Stimulated activated CD8-positive, alpha-beta memory T cell treated with anti-CD3 and anti-CD28 coated beads, Interleukin-12 subunit alpha, Interleukin-12 subunit beta, amount 100 ng/mL, for 24 hours (primary cell): ENCODE measurements around the gene KLHDC10.
"Not testable (repeated sequence)": the region's sequence is repeated elsewhere in the genome, so short reads cannot be mapped to it uniquely, and the experiment has no call there.

Experiments used
- DNase-seq: peaks from one replicate; pipeline ENCODE4 v3.0.0-alpha.2; 2020; ENCODE audit errors: extremely low read depth

Gene KLHDC10

GRCh38 chr7:130154501-130155317, 84.4 kb downstream of the KLHDC10 start:
- no peak for DNase-seq

GRCh38 chr7:130156140-130156539, 85.8 kb downstream of the KLHDC10 start:
- no peak for DNase-seq

DNA sequence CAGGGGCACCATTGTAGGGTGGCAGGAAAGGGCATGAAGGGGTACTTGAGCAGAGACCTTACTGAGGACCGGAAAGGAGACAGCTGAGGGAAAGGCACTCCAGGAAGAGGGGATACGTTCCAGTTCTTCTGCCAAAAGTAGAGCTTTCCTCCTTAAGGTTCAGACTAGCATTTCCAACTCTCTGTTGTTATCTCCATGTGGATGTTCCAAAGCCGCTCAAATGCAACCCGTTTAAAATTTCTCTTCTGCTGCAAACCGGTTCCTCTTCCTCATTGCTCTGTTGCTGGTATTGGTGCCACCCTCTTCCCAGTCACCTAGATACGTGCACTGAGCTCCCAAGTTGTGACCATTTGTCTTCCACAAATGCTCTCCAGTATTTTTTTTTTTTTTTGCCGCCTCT, 87.4 kb downstream of the KLHDC10 start:
- no peak for DNase-seq

DNA sequence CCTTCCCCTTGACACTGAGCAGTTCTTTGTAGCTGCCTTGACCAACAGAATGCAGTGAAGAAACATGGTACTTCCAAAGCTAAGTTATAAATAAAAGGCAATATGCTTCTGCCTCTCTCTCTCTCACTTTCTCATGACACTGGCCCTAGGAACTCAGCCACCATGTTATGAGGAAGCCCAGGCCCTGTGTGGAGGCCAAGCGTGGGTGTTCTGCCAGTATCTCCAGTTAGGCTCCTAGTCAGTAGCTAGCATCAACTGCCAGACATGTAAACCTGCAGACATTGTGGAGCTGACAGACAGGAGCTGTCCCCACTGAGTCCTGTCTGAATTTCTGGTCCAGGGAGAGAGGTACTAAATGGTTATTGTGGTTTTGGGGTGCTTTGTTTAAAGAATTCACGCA, 89.7 kb downstream of the KLHDC10 start:
- no peak for DNase-seq

GRCh38 chr7:130160455-130160854, 90.1 kb downstream of the KLHDC10 start:
- no peak for DNase-seq

DNA sequence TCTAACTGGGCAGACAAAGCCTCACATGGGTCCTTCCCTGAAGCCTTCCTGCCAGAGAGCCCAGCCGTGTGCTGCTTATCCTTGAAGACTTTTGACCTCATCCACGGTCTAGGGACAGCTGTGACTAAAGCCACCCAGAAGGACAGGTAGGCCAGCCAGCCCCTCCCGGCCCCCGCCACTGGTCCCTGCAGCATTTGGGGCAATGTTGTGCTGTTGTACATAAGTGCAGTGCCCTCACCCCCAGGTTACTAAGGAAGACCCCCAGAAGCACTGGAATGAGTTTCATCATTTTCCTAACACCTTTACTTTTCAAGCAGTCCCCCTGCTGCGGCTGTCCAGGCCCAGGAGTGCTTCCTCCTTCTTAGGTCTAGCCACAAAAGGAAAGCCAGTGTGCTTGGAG, 91.9 kb downstream of the KLHDC10 start:
- DNase-seq: no peak

DNA sequence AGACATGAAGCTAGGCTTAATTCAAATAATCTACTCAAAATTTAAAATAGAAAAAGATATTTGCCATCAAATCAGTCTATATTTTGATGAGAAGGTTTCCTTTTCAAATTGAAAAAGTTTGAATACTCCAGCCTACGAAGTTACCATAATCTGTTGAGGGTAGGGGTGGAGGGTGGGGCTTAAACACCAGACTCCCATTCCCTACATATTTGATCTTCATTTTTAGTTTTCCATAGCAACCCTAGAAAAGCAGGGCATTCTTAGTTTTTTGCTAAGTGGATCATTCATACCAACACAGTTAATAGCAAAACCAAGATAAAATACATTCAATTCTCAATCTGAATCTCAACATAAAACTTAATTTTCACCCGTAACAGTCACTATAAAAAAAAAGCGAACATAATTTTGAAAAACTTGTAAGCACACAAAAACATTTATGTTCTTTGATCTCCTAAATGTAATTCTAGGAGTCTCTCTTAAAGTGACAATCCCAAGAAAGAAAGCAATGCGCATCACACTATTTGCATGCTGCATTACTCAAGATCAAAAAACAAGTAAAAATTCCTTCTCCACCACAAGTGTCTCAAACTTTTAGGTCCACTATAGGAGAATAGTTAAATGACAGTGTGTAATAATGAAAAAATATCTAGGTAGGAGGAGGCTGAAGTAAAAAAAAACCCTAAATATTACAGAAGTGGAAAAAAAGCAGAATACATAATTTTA, 104.1 kb downstream of the KLHDC10 start:
- no peak for DNase-seq

DNA sequence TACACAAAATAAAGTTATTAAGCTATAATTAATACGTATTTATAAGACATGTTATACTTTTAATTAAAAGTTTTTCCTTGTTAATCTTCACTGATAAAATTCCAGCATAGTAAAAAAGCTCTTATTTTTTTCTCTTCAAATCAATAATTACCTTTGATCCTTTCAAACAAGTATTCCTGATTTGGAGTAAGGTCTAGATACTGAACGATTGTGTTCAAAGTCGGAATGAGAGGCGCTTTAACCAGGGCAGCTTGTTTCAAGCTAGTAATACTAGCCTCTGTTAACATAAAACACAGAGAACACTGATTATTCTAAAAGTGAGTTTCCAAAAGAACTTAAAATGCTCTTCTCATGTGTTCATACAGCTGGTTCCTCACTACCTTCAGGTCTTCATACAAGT, 107.9 kb downstream of the KLHDC10 start:
- DNase-seq: no peak

DNA sequence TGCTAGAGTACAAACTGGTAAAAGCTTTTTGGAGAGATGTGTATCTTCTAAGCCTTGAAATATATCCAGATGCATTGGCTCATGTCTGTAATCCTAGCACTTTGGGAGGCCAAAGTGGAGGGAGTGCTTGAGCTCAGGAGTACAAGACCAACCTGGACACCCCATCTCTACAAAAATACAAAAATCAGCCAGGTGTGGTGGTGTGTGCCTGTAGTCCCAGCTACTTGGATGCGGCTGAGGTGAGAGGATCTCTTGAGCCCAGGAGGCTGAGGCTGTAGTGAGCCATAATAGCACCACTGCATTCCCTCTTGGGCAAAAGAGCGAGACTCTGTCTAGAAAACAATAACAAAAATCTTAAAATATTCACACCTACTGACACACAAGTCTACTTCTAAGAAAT, 109.3 kb downstream of the KLHDC10 start:
- DNase-seq: no peak

GRCh38 chr7:130180571-130181262, 110.4 kb downstream of the KLHDC10 start:
- no peak for DNase-seq

DNA sequence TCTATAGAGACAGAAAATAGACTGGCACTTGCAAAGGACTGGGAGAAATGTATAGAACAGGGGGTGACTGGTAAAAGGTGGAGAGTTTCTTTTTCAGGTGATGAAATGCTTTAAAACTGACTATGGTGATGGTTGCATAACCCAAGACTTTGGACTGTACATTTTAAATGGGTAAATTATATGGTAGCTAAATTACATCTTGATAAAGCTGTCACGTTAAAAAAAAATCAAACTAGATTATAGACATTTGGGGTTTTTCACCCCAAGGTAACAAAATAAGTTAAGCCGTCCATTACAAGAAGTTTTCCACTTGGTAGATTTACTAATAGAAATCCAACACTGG, 110.9 kb downstream of the KLHDC10 start:
- no peak for DNase-seq

GRCh38 chr7:130182990-130183389, 112.7 kb downstream of the KLHDC10 start:
- DNase-seq: no peak

- not testable (repeated sequence) for DNase-seq
These were observed 114.0 kb downstream of the KLHDC10 start for GRCh38 chr7:130184349-130184748.
